ENCODE data around the gene WIPF2. TPM values are rescaled to one million over a fixed set of nuclear protein-coding genes. Genes with fewer than 3 reads are reported as not detected.

Gene WIPF2
- total RNA-seq, 3 donors from 2014 or later (not counting 1 experiment from before 2014, with no cell fraction given), result 43.2 to 47.4 (median 43.9) TPM

- intact Hi-C loops (cut with micrococcal nuclease), result loop anchor here (1.0 to 5.0 kb wide), 3 partner anchors 36 to 131 kb away; partner anchors contain the start of gene WIPF2
- H3K4me3 Mint-ChIP-seq, result peak overlapping the region; percentile 100
- ATAC-seq (no peak), DNase-seq (no peak)
- Histone ChIP-seq H3K36me3 (ENCODE audit: control insufficient read depth, insufficient read depth, low read length) (peaks cover 3% of the 10 kb centered on the region), H3K27ac (ENCODE audit: low read length) (peak overlapping the region; percentile 19), H3K4me3 (ENCODE audit: low read length) (no peak overlapping the region), H3K4me1 (ENCODE audit: control insufficient read depth, insufficient read depth, low read length) (peaks cover 12% of the 10 kb centered on the region), H3K9me3 (ENCODE audit: control insufficient read depth, insufficient read depth, low read length) (no peaks in the 10 kb centered on the region), H3K27me3 (ENCODE audit: control insufficient read depth, insufficient read depth, low read length) (no peaks in the 10 kb centered on the region)
- peaks cover 19 to 28% of the 10 kb centered on the region in 2 donors for H3K4me1 Mint-ChIP-seq
- WGBS (ENCODE audit: insufficient coverage), result 34% methylated on average over 3 of the region's 4 CpGs
- H3K27me3 Mint-ChIP-seq (ENCODE audit: low read depth in 2 of 2), result no peaks in the 10 kb centered on the region
- H3K36me3 Mint-ChIP-seq, result no peaks in the 10 kb centered on the region
- H3K27ac Mint-ChIP-seq, result peak overlapping the region; percentile 84 to 86
- H3K9me3 Mint-ChIP-seq, result no peaks in the 10 kb centered on the region
- TF ChIP-seq CTCF (IDR thresholded peaks at IDR 0.05), result no peak
These were observed 68.0 kb downstream of the WIPF2 start for GRCh38 chr17:40287159-40287493.

GRCh38 chr17:40287494-40288369, 68.6 kb downstream of the WIPF2 start, which contains the start of gene CDC6:
TSS of gene CDC6 (plus strand) at chr17:40287879. CDS start at chr17:40289421, 1,542 bp downstream.
- H3K27me3 ChIP-seq (ENCODE audit: control insufficient read depth, insufficient read depth, low read length), result no peaks in the 10 kb centered on the region
- under 1% methylated on average over 47 of the region's 47 CpGs for WGBS (ENCODE audit: insufficient coverage)
- peaks cover 12% of the 10 kb centered on the region for H3K4me1 ChIP-seq (ENCODE audit: control insufficient read depth, insufficient read depth, low read length)
- H3K27ac ChIP-seq (ENCODE audit: low read length), result peak within 1 kb of the TSS; percentile 19
- no peaks in the 10 kb centered on the region for H3K36me3 Mint-ChIP-seq
- no peaks in the 10 kb centered on the region for H3K36me3 ChIP-seq (ENCODE audit: control insufficient read depth, insufficient read depth, low read length)
- TF ChIP-seq CTCF (IDR thresholded peaks at IDR 0.05), result no peak
- H3K27ac Mint-ChIP-seq, result peak within 1 kb of the TSS; percentile 84 to 86
- DNase-seq (peak; percentile 95 to 99), ATAC-seq (peak; percentile 91 to 98 (median 93))
- intact Hi-C loops (cut with micrococcal nuclease), result loop anchor here (1.0 to 5.0 kb wide), 3 partner anchors 35 to 131 kb away; partner anchors contain the start of gene WIPF2
- no peaks in the 10 kb centered on the region for H3K27me3 Mint-ChIP-seq (ENCODE audit: low read depth in 2 of 2)
- peak within 1 kb of the TSS; percentile 56 for H3K4me3 ChIP-seq (ENCODE audit: low read length)
- no peaks in the 10 kb centered on the region for H3K9me3 Mint-ChIP-seq
- no peaks in the 10 kb centered on the region for H3K9me3 ChIP-seq (ENCODE audit: control insufficient read depth, insufficient read depth, low read length)
- H3K4me1 Mint-ChIP-seq, result peaks cover 19 to 25% of the 10 kb centered on the region in 2 donors
- peak within 1 kb of the TSS; percentile 100 for H3K4me3 Mint-ChIP-seq

- Histone ChIP-seq H3K4me3 (ENCODE audit: low read length) (no peak overlapping the region), H3K4me1 (ENCODE audit: control insufficient read depth, insufficient read depth, low read length) (peaks cover 12% of the 10 kb centered on the region), H3K27me3 (ENCODE audit: control insufficient read depth, insufficient read depth, low read length) (no peaks in the 10 kb centered on the region), H3K9me3 (ENCODE audit: control insufficient read depth, insufficient read depth, low read length) (no peaks in the 10 kb centered on the region), H3K36me3 (ENCODE audit: control insufficient read depth, insufficient read depth, low read length) (no peaks in the 10 kb centered on the region), H3K27ac (ENCODE audit: low read length) (no peak overlapping the region)
- TF ChIP-seq CTCF (IDR thresholded peaks at IDR 0.05), result peak; percentile 8
- Mint-ChIP-seq H3K4me3 (no peak overlapping the region), H3K36me3 (no peaks in the 10 kb centered on the region), H3K27me3 (ENCODE audit: low read depth in 2 of 2) (no peaks in the 10 kb centered on the region), H3K27ac (no peak overlapping the region), H3K4me1 (peaks cover 14% of the 10 kb centered on the region in 2 donors), H3K9me3 (no peaks in the 10 kb centered on the region)
- intact Hi-C loops (cut with micrococcal nuclease), result loop anchor here (1.0 kb wide), 2 partner anchors 88 to 277 kb away; no protein-coding TSS in a partner anchor
- WGBS (ENCODE audit: insufficient coverage), result 73% methylated on average over 4 of the region's 4 CpGs
- no peak for ATAC-seq
- DNase-seq, result peak in 1 of 2 donors; percentile 73
These were observed 71.7 kb downstream of the WIPF2 start for GRCh38 chr17:40290629-40291280.
